Thyroid gland (tissue), 4 donors: Measurements from ENCODE around the gene CNMD.

Experiments used
- CTCF ChIP-seq, 6 experiments: fragments of 200-600 bp in 3 of 6; fragments of 450-650 bp in 3 of 6; sonication (generic) in 3 of 6; IDR thresholded peaks; one replicate each; pipeline ENCODE4 v1.5.1; 2016 to 2019; ENCODE audit warnings: antibody characterized with exemption in 6 of 6, mild to moderate bottlenecking in 2 of 6, inconsistent platforms in 1 of 6, moderate library complexity in 1 of 6
- POLR2A ChIP-seq, 2 donors: fragments of 450-650 bp; IDR thresholded peaks; one replicate each; pipeline ENCODE4 v1.6.1; 2017; ENCODE audit warnings: antibody characterized with exemption in 2 of 2, mild to moderate bottlenecking in 2 of 2, moderate library complexity in 1 of 2

GRCh38 chr13:52780092-52780491 is 40.5 kb upstream of the CNMD start:
- TF ChIP-seq POLR2A (IDR thresholded peaks at IDR 0.05): no peak
- TF ChIP-seq CTCF (IDR thresholded peaks at IDR 0.05): no peak
